ENCODE results near the gene STAT6. TPM values are rescaled to one million over a fixed set of nuclear protein-coding genes. Genes with fewer than 3 reads are reported as not detected.
A peak's percentile ranks its signal among the peaks of the same experiment; 100 is the strongest.

STAT6 gene
- total and polyA plus RNA-seq, 10 of the 15 experiments (the other 5 are each of a cell fraction or from before 2014, with no cell fraction given) = 14.2 to 176 (median 89.6) TPM

DNA sequence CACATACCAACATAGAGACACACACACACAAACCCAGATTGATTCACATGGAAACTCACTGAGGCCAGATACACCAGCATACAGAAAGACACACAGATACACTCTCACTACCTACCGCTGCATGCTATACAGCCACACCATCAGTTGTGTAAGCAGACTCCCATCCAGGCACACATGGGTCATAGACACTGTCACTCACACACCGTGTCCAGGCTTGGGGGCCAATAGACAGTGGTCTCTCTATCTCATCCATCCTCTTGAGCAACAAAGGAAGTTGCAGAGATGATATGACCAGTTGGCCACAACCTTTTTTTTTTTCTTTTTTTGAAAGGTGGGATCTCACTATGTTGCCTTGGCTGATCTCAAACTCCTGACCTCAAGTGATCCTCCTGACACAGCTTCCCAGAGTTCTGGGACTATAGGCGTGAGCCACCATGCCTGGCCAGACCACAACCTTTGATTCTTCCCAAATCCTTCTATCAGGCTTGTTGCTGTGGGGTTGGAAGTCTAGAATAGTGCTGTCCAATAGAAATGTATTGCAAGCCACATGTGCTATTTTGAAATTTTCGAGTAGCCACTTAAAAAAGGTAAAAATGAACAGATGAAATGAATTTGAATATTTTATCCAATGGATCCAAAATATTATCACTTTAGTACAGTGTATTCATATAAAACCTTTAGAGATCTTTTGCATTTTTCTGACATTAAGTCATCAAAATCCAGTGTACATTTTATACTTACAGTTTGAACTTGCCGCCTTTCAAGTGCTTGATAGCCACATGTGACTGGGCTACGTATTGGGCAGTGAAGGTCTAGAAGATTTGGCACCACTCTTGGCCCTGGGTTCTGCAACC, 28.9 kb upstream of the STAT6 start:
- in situ Hi-C loops (cut with MboI) (no loop called here), intact Hi-C loops (cut with micrococcal nuclease; ENCODE audit: unreplicated experiment) (no loop called here)
- ChIA-PET POLR2A (no interaction called here), SMC1A (ENCODE audit: uncharacterized antibody, unreplicated experiment) (no interaction called here), RAD21 (ENCODE audit: unreplicated experiment) (no interaction called here), CTCF (no interaction called here)
- Histone ChIP-seq H3K4me3 (no peak overlapping the region), H3K27ac (ENCODE audit: control insufficient read depth, insufficient read depth) (no peak overlapping the region), H3K9me3 (replicated peaks; ENCODE audit: control insufficient read depth, insufficient read depth, low read length) (no peaks in the 10 kb centered on the region), H3K36me3 (ENCODE audit: control insufficient read depth in 2 of 2, insufficient read depth in 2 of 2, low read length in 1 of 2) (no peaks in the 10 kb centered on the region), H3K4me1 (ENCODE audit: control insufficient read depth, insufficient read depth, low read length) (no peaks in the 10 kb centered on the region), H3K79me2 (ENCODE audit: control insufficient read depth, insufficient read depth, low read length) (no peaks in the 10 kb centered on the region), H4K20me1 (ENCODE audit: control insufficient read depth, insufficient read depth) (no peaks in the 10 kb centered on the region), H2AFZ (ENCODE audit: control insufficient read depth, low read depth, low read length) (no peak overlapping the region), H3K27me3 (replicated peaks in 1 of 2; ENCODE audit: control insufficient read depth in 2 of 2, insufficient read depth in 2 of 2, low read length in 1 of 2) (no peaks in the 10 kb centered on the region; a peak in 2 of 4 replicates), H3K9ac (ENCODE audit: control insufficient read depth, insufficient read depth, low read length) (no peak overlapping the region), H3K4me2 (ENCODE audit: control insufficient read depth, insufficient read depth) (no peak overlapping the region)
- ATAC-seq (no peak; the same call in 1 of the 3 replicates), DNase-seq (ENCODE audit: low read depth, low spot score) (no peak), FAIRE-seq (no peak)
- no TSS peak for BruUV-seq (replicated peaks)
- TF ChIP-seq, protein P1, sequence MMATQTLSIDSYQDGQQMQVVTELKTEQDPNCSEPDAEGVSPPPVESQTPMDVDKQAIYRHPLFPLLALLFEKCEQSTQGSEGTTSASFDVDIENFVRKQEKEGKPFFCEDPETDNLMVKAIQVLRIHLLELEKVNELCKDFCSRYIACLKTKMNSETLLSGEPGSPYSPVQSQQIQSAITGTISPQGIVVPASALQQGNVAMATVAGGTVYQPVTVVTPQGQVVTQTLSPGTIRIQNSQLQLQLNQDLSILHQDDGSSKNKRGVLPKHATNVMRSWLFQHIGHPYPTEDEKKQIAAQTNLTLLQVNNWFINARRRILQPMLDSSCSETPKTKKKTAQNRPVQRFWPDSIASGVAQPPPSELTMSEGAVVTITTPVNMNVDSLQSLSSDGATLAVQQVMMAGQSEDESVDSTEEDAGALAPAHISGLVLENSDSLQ (IDR thresholded peaks at IDR 0.05) = peak; percentile 27; the same call in 1 of the 2 replicates
- TF ChIP-seq PAX5 (IDR thresholded peaks at IDR 0.05; ENCODE audit: borderline replicate concordance, low read depth, low read length) (no peak), JUND (IDR thresholded peaks at IDR 0.05; ENCODE audit: low read depth, low read length) (no peak)
- 37% methylated on average over 6 of the region's 6 CpGs for WGBS (ENCODE audit: insufficient coverage, insufficient replicate concordance, low lambda C conversion rate, missing lambda C conversion rate)

DNA sequence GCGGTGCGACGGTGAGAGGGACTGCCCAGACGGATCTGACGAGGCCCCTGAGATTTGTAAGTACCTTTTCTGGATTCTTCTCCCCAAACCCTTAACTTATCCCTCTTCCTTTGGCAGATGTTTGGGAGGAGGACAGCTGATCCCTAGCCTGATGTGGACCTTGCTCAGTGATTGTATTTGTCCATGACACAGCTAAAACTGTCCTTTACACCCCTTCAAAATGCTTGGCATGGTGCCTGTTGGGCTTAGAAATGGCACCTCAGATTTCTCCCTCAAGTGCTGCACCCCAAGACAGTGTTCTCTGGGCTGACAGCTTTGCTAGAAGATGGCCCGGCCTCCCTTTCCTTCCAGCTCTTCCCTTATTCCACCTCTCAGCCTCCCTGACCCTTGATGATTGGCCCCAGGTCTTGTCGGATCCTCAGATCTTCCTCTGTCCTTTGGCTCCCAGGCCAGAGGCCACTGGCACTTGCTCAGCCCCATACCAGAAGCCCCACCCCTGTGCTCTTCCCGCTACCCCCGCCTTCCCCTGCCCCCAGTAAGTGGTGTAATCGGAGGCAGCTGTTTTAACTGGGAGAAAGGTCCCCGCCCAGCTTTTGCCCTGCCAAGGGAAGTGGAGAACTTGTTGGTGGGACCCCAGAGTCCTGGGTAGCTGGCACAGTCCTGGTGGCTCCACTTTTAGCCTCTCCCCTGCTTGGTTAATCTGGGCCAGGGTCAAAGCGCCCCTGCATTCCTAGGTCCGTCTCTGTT, 27.5 kb upstream of the STAT6 start:
- SMC1A ChIA-PET (ENCODE audit: uncharacterized antibody, unreplicated experiment) = no interaction called here
- H2AFZ ChIP-seq (ENCODE audit: control insufficient read depth, low read depth, low read length) = no peak overlapping the region
- no TSS peak for BruUV-seq (replicated peaks)
- no peak overlapping the region for H3K9ac ChIP-seq (ENCODE audit: control insufficient read depth, insufficient read depth, low read length)
- no peaks in the 10 kb centered on the region for H3K36me3 ChIP-seq (ENCODE audit: control insufficient read depth in 2 of 2, insufficient read depth in 2 of 2, low read length in 1 of 2)
- no peak overlapping the region for H3K4me2 ChIP-seq (ENCODE audit: control insufficient read depth, insufficient read depth)
- no peaks in the 10 kb centered on the region for H3K9me3 ChIP-seq (replicated peaks; ENCODE audit: control insufficient read depth, insufficient read depth, low read length)
- RAD21 ChIA-PET (ENCODE audit: unreplicated experiment) = no interaction called here
- POLR2A ChIA-PET = no interaction called here
- H3K4me1 ChIP-seq (ENCODE audit: control insufficient read depth, insufficient read depth, low read length) = no peaks in the 10 kb centered on the region
- DNase-seq (ENCODE audit: low read depth, low spot score) (no peak), ATAC-seq (no peak), FAIRE-seq (no peak)
- TF ChIP-seq CHD1 (IDR thresholded peaks at IDR 0.05; ENCODE audit: low read depth, low read length) (no peak), TCF12 (IDR thresholded peaks at IDR 0.05; ENCODE audit: low read depth, low read length) (no peak), CBFB (IDR thresholded peaks at IDR 0.05; ENCODE audit: low read depth) (no peak), MEF2B (IDR thresholded peaks at IDR 0.05; ENCODE audit: partially characterized antibody, poor library complexity, severe bottlenecking) (no peak)
- intact Hi-C loops (cut with micrococcal nuclease; ENCODE audit: unreplicated experiment) (no loop called here), in situ Hi-C loops (cut with MboI) (no loop called here)
- H3K27me3 ChIP-seq (replicated peaks in 1 of 2; ENCODE audit: control insufficient read depth in 2 of 2, insufficient read depth in 2 of 2, low read length in 1 of 2) = no peaks in the 10 kb centered on the region; a peak in 2 of 4 replicates
- WGBS (ENCODE audit: insufficient coverage, insufficient replicate concordance, low lambda C conversion rate, missing lambda C conversion rate) = 48% methylated on average over 13 of the region's 13 CpGs
- H3K4me3 ChIP-seq = no peak overlapping the region
- CTCF ChIA-PET = interaction anchor here (1.1 to 1.2 kb wide), 2 partner anchors 14 to 44 kb away, joined by 3 to 4 read pairs; no protein-coding TSS in a partner anchor
- H4K20me1 ChIP-seq (ENCODE audit: control insufficient read depth, insufficient read depth) = no peaks in the 10 kb centered on the region
- no peaks in the 10 kb centered on the region for H3K79me2 ChIP-seq (ENCODE audit: control insufficient read depth, insufficient read depth, low read length)
- H3K27ac ChIP-seq (ENCODE audit: control insufficient read depth, insufficient read depth) = no peak overlapping the region
